Loucy (cell line): ENCODE measurements around the gene ZC3HAV1L.

Experiments used
- EZH2phosphoT487 ChIP-seq: fragments of 200-600 bp; IDR thresholded peaks from 2 replicates; pipeline ENCODE4 v1.6.1; 2018; ENCODE audit warnings: antibody characterized with exemption, mild to moderate bottlenecking, moderate library complexity, borderline replicate concordance
- TF ChIP-seq, protein P1 (sequence below): fragments of 200-600 bp; sonication (generic); conservative IDR thresholded peaks from 2 replicates; pipeline ENCODE4 v1.5.1; 2014; ENCODE audit warnings: mild to moderate bottlenecking, antibody characterized with exemption, low read length

DNA sequence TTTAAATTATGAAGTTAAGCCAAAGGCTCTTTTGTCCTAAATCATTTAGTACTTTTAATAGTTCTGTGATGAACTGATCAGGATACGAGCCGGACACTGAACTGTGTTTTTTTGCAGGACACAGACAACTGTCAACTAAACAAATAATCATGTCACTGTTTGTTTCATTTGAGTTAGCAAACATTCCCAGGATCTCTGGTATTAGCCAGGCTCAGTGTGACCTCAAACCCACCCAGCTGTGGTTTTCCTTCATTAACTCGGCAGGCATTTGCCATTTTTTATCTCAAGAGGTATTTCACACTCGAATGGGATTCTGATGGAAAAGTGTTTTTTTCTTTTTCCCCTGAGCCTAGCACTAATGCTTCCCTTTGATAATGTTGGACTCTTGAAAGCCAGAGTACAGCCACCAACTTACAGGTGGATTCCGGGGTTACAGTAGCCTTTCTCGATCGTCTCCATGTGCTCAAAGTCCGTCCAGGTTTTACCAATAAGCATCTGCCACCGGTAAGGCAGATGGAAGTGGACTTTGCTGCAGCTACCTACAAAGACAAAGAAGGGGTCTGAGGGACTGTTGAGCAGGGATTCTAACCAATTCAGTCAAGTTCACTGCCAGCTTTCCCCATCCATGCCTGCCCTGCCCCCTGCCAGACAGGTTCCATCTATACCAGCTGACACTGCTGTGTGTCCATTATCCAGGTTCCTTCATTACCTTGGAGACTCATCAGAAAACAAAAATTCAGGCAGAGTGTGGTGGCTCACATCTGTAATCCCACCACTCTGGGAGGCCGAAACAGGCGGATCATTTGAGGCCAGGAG is 40.2 kb upstream of the ZC3HAV1L start:
- TF ChIP-seq, protein P1, sequence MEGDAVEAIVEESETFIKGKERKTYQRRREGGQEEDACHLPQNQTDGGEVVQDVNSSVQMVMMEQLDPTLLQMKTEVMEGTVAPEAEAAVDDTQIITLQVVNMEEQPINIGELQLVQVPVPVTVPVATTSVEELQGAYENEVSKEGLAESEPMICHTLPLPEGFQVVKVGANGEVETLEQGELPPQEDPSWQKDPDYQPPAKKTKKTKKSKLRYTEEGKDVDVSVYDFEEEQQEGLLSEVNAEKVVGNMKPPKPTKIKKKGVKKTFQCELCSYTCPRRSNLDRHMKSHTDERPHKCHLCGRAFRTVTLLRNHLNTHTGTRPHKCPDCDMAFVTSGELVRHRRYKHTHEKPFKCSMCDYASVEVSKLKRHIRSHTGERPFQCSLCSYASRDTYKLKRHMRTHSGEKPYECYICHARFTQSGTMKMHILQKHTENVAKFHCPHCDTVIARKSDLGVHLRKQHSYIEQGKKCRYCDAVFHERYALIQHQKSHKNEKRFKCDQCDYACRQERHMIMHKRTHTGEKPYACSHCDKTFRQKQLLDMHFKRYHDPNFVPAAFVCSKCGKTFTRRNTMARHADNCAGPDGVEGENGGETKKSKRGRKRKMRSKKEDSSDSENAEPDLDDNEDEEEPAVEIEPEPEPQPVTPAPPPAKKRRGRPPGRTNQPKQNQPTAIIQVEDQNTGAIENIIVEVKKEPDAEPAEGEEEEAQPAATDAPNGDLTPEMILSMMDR = no peak
- no peak for TF ChIP-seq EZH2phosphoT487
